Endothelial cell (in vitro differentiated cells): ENCODE results near the gene FCRL2. TPM values are rescaled to one million over a fixed set of nuclear protein-coding genes. Genes with fewer than 3 reads are reported as not detected.

ENCODE experiments used
- DNase-seq: peaks from one replicate; pipeline ENCODE4 v3.0.0; 2021; ENCODE audit warnings: low spot score
- H3K27ac Mint-ChIP-seq: one replicate; pipeline ENCODE4 v1.8.0; 2021; ENCODE audit warnings: mixed read lengths, inconsistent platforms; ENCODE audit not compliant: unreplicated experiment
- H3K27me3 Mint-ChIP-seq: one replicate; pipeline ENCODE4 v1.8.0; 2021; ENCODE audit warnings: mild to moderate bottlenecking, moderate library complexity, mixed read lengths, inconsistent platforms; ENCODE audit not compliant: unreplicated experiment
- H3K36me3 Mint-ChIP-seq: one replicate; pipeline ENCODE4 v1.8.0; 2021; ENCODE audit warnings: mild to moderate bottlenecking, low read depth, mixed read lengths, inconsistent platforms; ENCODE audit not compliant: unreplicated experiment
- H3K4me1 Mint-ChIP-seq: one replicate; pipeline ENCODE4 v1.8.0; 2021; ENCODE audit warnings: mild to moderate bottlenecking, mixed read lengths, inconsistent platforms; ENCODE audit not compliant: unreplicated experiment
- H3K4me3 Mint-ChIP-seq: one replicate; pipeline ENCODE4 v1.8.0; 2021; ENCODE audit warnings: mild to moderate bottlenecking, mixed read lengths, inconsistent platforms; ENCODE audit not compliant: unreplicated experiment
- H3K9me3 Mint-ChIP-seq: one replicate; pipeline ENCODE4 v1.8.0; 2021; ENCODE audit warnings: mixed read lengths, inconsistent platforms; ENCODE audit not compliant: unreplicated experiment
- CTCF ChIP-seq: fragments of 200-600 bp; sonication (generic); IDR thresholded peaks from one replicate; pipeline ENCODE4 v1.5.0; 2021; ENCODE audit warnings: antibody characterized with exemption; ENCODE audit not compliant: unreplicated experiment
- total RNA-seq: library from RNA; stranded (reverse); fragmentation: NEBNext Ultra II Directional; extraction: Animal tissue kit (Norgen Biotek cat#: 25700); gene quantifications from one replicate; pipeline ENCODE4 v1.2.1, GENCODE V29; 2021; ENCODE audit not compliant: unreplicated experiment

The FCRL2 gene
- total RNA-seq, 1 donor from 2014 or later, result not detected

GRCh38 chr1:157703981-157704380 lies 73.0 kb downstream of the FCRL2 start:
- H3K27me3 Mint-ChIP-seq, result no peaks in the 10 kb centered on the region
- DNase-seq, result no peak
- no peak overlapping the region for H3K4me3 Mint-ChIP-seq
- no peaks in the 10 kb centered on the region for H3K36me3 Mint-ChIP-seq
- H3K4me1 Mint-ChIP-seq, result no peaks in the 10 kb centered on the region
- H3K9me3 Mint-ChIP-seq, result no peaks in the 10 kb centered on the region
- H3K27ac Mint-ChIP-seq, result no peak overlapping the region
- TF ChIP-seq CTCF, result no peak

DNA sequence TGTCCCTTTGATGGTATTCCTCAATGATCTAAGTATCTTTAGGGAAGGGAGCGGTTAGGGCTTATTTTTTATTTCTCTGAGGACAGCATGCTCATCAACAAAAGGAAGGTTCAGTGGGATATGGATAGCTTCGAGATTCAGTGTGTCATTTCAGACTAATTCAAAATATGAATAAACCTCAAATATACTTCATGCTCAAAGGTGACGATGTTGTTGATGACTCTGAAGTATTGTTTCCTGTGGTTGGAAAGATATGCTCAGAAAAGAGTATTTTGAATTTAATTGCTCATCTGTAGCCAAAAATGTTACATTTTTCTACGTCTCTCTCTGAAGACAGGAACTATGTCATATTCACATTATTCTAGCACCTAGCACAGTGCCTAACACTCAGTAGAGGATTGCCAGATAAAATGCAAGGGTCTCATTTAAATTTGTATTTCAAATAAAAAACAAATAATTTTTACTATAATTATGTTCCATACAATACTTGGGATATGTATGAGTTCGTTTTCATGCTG lies 74.6 kb downstream of the FCRL2 start:
- Mint-ChIP-seq H3K27ac (no peak overlapping the region), H3K4me3 (no peak overlapping the region), H3K36me3 (no peaks in the 10 kb centered on the region), H3K4me1 (peaks cover 8% of the 10 kb centered on the region), H3K9me3 (no peaks in the 10 kb centered on the region), H3K27me3 (peaks cover 1% of the 10 kb centered on the region)
- TF ChIP-seq CTCF, result no peak
- DNase-seq, result no peak

DNA sequence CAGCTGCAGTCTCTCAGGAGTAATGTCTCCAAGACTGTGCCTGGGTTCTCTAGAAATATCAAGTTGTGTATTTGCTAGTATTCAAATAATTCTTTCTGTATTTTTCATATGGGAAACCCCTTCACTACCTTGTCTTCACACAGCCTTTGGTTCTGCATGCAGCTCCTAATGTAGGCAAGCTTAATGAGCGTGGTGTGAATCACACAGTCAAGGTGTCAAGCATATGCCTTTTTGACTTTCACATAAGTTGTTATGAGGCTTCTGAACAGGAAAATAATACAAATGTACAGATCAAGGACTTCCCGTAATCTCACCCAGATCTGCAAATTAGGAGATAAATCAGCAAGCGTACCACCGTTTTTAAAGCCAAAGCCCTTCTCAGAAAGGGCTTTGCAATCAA lies 76.2 kb downstream of the FCRL2 start, which contains the start of gene FCRL3:
TSS of gene FCRL3 (minus strand) at position 38 of the 400 bp plus-strand sequence. CDS start 280 bp downstream, outside the sequence.
- TF ChIP-seq CTCF, result no peak
- DNase-seq, result no peak
- peaks cover 8% of the 10 kb centered on the region for H3K4me1 Mint-ChIP-seq
- H3K9me3 Mint-ChIP-seq, result no peaks in the 10 kb centered on the region
- H3K27me3 Mint-ChIP-seq, result peaks cover 1% of the 10 kb centered on the region
- no peaks in the 10 kb centered on the region for H3K36me3 Mint-ChIP-seq
- H3K27ac Mint-ChIP-seq, result no peak within 1 kb of the TSS
- no peak within 1 kb of the TSS for H3K4me3 Mint-ChIP-seq

GRCh38 chr1:157700305-157700704 lies 76.6 kb downstream of the FCRL2 start:
- no peak overlapping the region for H3K27ac Mint-ChIP-seq
- H3K4me1 Mint-ChIP-seq, result peaks cover 8% of the 10 kb centered on the region
- no peaks in the 10 kb centered on the region for H3K36me3 Mint-ChIP-seq
- H3K9me3 Mint-ChIP-seq, result no peaks in the 10 kb centered on the region
- TF ChIP-seq CTCF, result no peak
- no peak for DNase-seq
- no peak overlapping the region for H3K4me3 Mint-ChIP-seq
- H3K27me3 Mint-ChIP-seq, result peaks cover 1% of the 10 kb centered on the region

- DNase-seq, result no peak
- Mint-ChIP-seq H3K27me3 (peaks cover 1% of the 10 kb centered on the region), H3K4me1 (peaks cover 8% of the 10 kb centered on the region), H3K36me3 (no peaks in the 10 kb centered on the region), H3K9me3 (no peaks in the 10 kb centered on the region), H3K4me3 (no peak overlapping the region), H3K27ac (no peak overlapping the region)
- no peak for TF ChIP-seq CTCF
These were observed 79.0 kb downstream of the FCRL2 start for GRCh38 chr1:157697781-157698569.
